ENCODE measurements around the gene CCL3. TPM values are rescaled to one million over a fixed set of nuclear protein-coding genes. Genes with fewer than 3 reads are reported as not detected.

Gene CCL3
- 100 to 1,000 TPM; 230 to 253 TPM for total RNA-seq

- peaks cover 6% of the 10 kb centered on the region for H3K27me3 Mint-ChIP-seq
- POLR2A ChIA-PET = interaction anchor here (0.6 to 5.7 kb wide), 10 partner anchors 12 to 210 kb away, joined by 3 to 64 read pairs (median 6); partner anchors contain the start of genes CCL4 and CCL5
- peak; percentile 80 for DNase-seq
These were observed at the start of gene CCL3 for GRCh38 chr17:36089888-36090836. Gene CCL3, minus strand, starts transcription at chr17:36090143. Its CDS starts 85 bp downstream, at chr17:36090058.

GRCh38 chr17:36136439-36136838 lies 46.5 kb upstream of the CCL3 start:
- no peak for ATAC-seq

More at GRCh38 chr17:36089888-36090836, at the start of gene CCL3:
- CTCF ChIA-PET = interaction anchor here (1.2 to 3.0 kb wide), 3 partner anchors 17 to 114 kb away, joined by 5 to 32 read pairs (median 5); no protein-coding TSS in a partner anchor
- intact Hi-C loops (cut with micrococcal nuclease) = loop anchor here (10.0 kb wide), 2 partner anchors 105 to 195 kb away; partner anchors contain the start of genes CCL3L1 and CCL3L3
- ATAC-seq = peak; percentile 70
- Mint-ChIP-seq H3K4me3 (peak within 1 kb of the TSS; percentile 70), H3K27ac (peak within 1 kb of the TSS; percentile 95), H3K4me1 (ENCODE audit: low read depth) (peaks cover 66% of the 10 kb centered on the region), H3K9me3 (no peaks in the 10 kb centered on the region), H3K36me3 (ENCODE audit: low read depth) (peaks cover 7% of the 10 kb centered on the region)
- TF ChIP-seq CTCF (IDR thresholded peaks at IDR 0.05) = no peak

GRCh38 chr17:36136036-36136435 lies 46.1 kb upstream of the CCL3 start:
- Mint-ChIP-seq H3K27me3 (peaks cover 4% of the 10 kb centered on the region), H3K4me3 (no peak overlapping the region), H3K36me3 (ENCODE audit: low read depth) (no peaks in the 10 kb centered on the region), H3K27ac (no peak overlapping the region), H3K4me1 (ENCODE audit: low read depth) (peaks cover 2% of the 10 kb centered on the region), H3K9me3 (peaks cover 5% of the 10 kb centered on the region)
- ChIA-PET CTCF (interaction anchor here (2.3 kb wide), 1 partner anchor 13 kb away, joined by 12 read pairs; no protein-coding TSS in a partner anchor), POLR2A (no interaction called here)
- DNase-seq (no peak), ATAC-seq (no peak)
- intact Hi-C loops (cut with micrococcal nuclease) = no loop called here
- TF ChIP-seq CTCF (IDR thresholded peaks at IDR 0.05) = no peak

More at GRCh38 chr17:36136439-36136838, 46.5 kb upstream of the CCL3 start:
- POLR2A ChIA-PET = no interaction called here
- peaks cover 4% of the 10 kb centered on the region for H3K27me3 Mint-ChIP-seq
- intact Hi-C loops (cut with micrococcal nuclease) = no loop called here
- H3K9me3 Mint-ChIP-seq = peaks cover 5% of the 10 kb centered on the region
- H3K4me3 Mint-ChIP-seq = no peak overlapping the region
- no peak overlapping the region for H3K27ac Mint-ChIP-seq
- H3K36me3 Mint-ChIP-seq (ENCODE audit: low read depth) = no peaks in the 10 kb centered on the region
- peaks cover 2% of the 10 kb centered on the region for H3K4me1 Mint-ChIP-seq (ENCODE audit: low read depth)
- no peak for DNase-seq
- CTCF ChIA-PET = interaction anchor here (2.3 kb wide), 1 partner anchor 12 kb away, joined by 12 read pairs; no protein-coding TSS in a partner anchor
- no peak for TF ChIP-seq CTCF (IDR thresholded peaks at IDR 0.05)

GRCh38 chr17:36135465-36135864 lies 45.5 kb upstream of the CCL3 start:
- DNase-seq (no peak), ATAC-seq (no peak)
- Mint-ChIP-seq H3K27me3 (peaks cover 4% of the 10 kb centered on the region), H3K36me3 (ENCODE audit: low read depth) (no peaks in the 10 kb centered on the region), H3K4me3 (no peak overlapping the region), H3K9me3 (peaks cover 5% of the 10 kb centered on the region), H3K4me1 (ENCODE audit: low read depth) (peaks cover 2% of the 10 kb centered on the region), H3K27ac (no peak overlapping the region)
- ChIA-PET CTCF (interaction anchor here (2.3 kb wide), 1 partner anchor 13 kb away, joined by 12 read pairs; no protein-coding TSS in a partner anchor), POLR2A (no interaction called here)
- TF ChIP-seq CTCF (IDR thresholded peaks at IDR 0.05) = no peak
- intact Hi-C loops (cut with micrococcal nuclease) = no loop called here
